Mesenchymal stem cell (in vitro differentiated cells and primary cell): ENCODE results near the gene MIOX.
A peak's percentile ranks its signal among the peaks of the same experiment; 100 is the strongest.

Experiments used
- DNase-seq: peaks from one replicate; pipeline ENCODE4 v3.0.0-alpha.2; 2013
- H2AFZ ChIP-seq: one replicate; pipeline ENCODE4 v1.6.1; 2013; ENCODE audit warnings: low read depth, mild to moderate bottlenecking, control low read depth, inconsistent platforms, low read length, moderate library complexity
- H2AK5ac ChIP-seq: 2 replicates; pipeline ENCODE4 v1.6.1; 2013; ENCODE audit warnings: low read length, moderate library complexity, mild to moderate bottlenecking, inconsistent platforms; ENCODE audit not compliant: severe bottlenecking
- H2BK120ac ChIP-seq: one replicate; pipeline ENCODE4 v1.6.1; 2013; ENCODE audit warnings: low read depth, mild to moderate bottlenecking, inconsistent platforms, low read length, moderate library complexity
- H2BK12ac ChIP-seq, 2 experiments: one replicate each; pipeline ENCODE4 v1.6.1; 2013; ENCODE audit warnings: inconsistent platforms in 2 of 2, low read length in 2 of 2, mild to moderate bottlenecking in 2 of 2, moderate library complexity in 2 of 2, control low read depth in 1 of 2
- H2BK15ac ChIP-seq: one replicate; pipeline ENCODE4 v1.6.1; 2013; ENCODE audit warnings: mild to moderate bottlenecking, low read depth, inconsistent platforms; ENCODE audit not compliant: poor library complexity, severe bottlenecking
- H2BK5ac ChIP-seq: 2 replicates; pipeline ENCODE4 v1.6.1; 2013; ENCODE audit warnings: low read depth, mild to moderate bottlenecking, low read length, control low read depth, inconsistent platforms; ENCODE audit not compliant: poor library complexity, severe bottlenecking
- H3K14ac ChIP-seq, 2 experiments: one replicate each; pipeline ENCODE4 v1.6.1; 2013; ENCODE audit warnings: inconsistent platforms in 2 of 2, low read length in 2 of 2, control low read depth in 1 of 2, mild to moderate bottlenecking in 1 of 2, moderate library complexity in 1 of 2
- H3K18ac ChIP-seq, 2 experiments: one replicate each; pipeline ENCODE4 v1.6.1; 2013; ENCODE audit warnings: inconsistent platforms in 2 of 2, low read length in 2 of 2, control low read depth in 1 of 2, low read depth in 1 of 2, mild to moderate bottlenecking in 1 of 2
- H3K23ac ChIP-seq, 2 experiments: one replicate each; pipeline ENCODE4 v1.6.1; 2013; ENCODE audit warnings: inconsistent platforms in 2 of 2, low read length in 2 of 2, mild to moderate bottlenecking in 2 of 2, moderate library complexity in 2 of 2, control low read depth in 1 of 2
- H3K27ac ChIP-seq: 2 replicates; pipeline ENCODE4 v1.5.1; 2013; ENCODE audit warnings: mild to moderate bottlenecking, moderate library complexity, low read length, control low read depth, inconsistent platforms; ENCODE audit not compliant: poor library complexity, severe bottlenecking
- H3K27me3 ChIP-seq, 2 experiments: 2 replicates each; pipeline versions ENCODE4 v1.6.1 to v1.7.0; 2013; ENCODE audit warnings: low read length in 2 of 2, mild to moderate bottlenecking in 2 of 2, moderate library complexity in 2 of 2, control low read depth in 1 of 2, inconsistent platforms in 1 of 2; ENCODE audit not compliant: control insufficient read depth in 1 of 2, insufficient read depth in 1 of 2
- H3K36me3 ChIP-seq, 2 experiments: 2 replicates each; pipeline versions ENCODE4 v1.6.1 to v1.7.0; 2013; ENCODE audit warnings: low read length in 2 of 2, control low read depth in 1 of 2, inconsistent platforms in 1 of 2, low read depth in 1 of 2, mild to moderate bottlenecking in 1 of 2; ENCODE audit not compliant: insufficient read depth in 2 of 2, control insufficient read depth in 1 of 2
- H3K4ac ChIP-seq, 2 experiments: one replicate each; pipeline ENCODE4 v1.6.1; 2013; ENCODE audit warnings: inconsistent platforms in 2 of 2, low read length in 2 of 2, mild to moderate bottlenecking in 2 of 2, moderate library complexity in 2 of 2, control low read depth in 1 of 2, low read depth in 1 of 2
- H3K4me1 ChIP-seq: 2 replicates; pipeline ENCODE4 v1.6.1; 2013; ENCODE audit warnings: low read depth, low read length, control low read depth; ENCODE audit not compliant: control insufficient read depth, insufficient read depth
- H3K4me2 ChIP-seq: 2 replicates; pipeline ENCODE4 v1.6.1; 2013; ENCODE audit warnings: low read length, mild to moderate bottlenecking, inconsistent platforms; ENCODE audit not compliant: poor library complexity, severe bottlenecking
- H3K4me3 ChIP-seq, 2 experiments: 2 replicates each; pipeline versions ENCODE4 v1.5.1 to v1.7.0; 2013; ENCODE audit warnings: low read length in 2 of 2, mild to moderate bottlenecking in 2 of 2, control low read depth in 1 of 2, low read depth in 1 of 2; ENCODE audit not compliant: insufficient read depth in 1 of 2
- H3K79me1 ChIP-seq: replicated peaks from 2 replicates; pipeline ENCODE4 v1.6.1; 2013; ENCODE audit warnings: mild to moderate bottlenecking, control low read depth, low read length, inconsistent platforms; ENCODE audit not compliant: poor library complexity, severe bottlenecking
- H3K9ac ChIP-seq: 2 replicates; pipeline ENCODE4 v1.7.0; 2013; ENCODE audit warnings: mild to moderate bottlenecking, low read length, moderate library complexity
- H3K9me3 ChIP-seq: 2 replicates; pipeline ENCODE4 v1.7.0; 2013; ENCODE audit warnings: mild to moderate bottlenecking, low read length; ENCODE audit not compliant: control insufficient read depth
- H4K8ac ChIP-seq: one replicate; pipeline ENCODE4 v1.6.1; 2013; ENCODE audit warnings: inconsistent platforms, mild to moderate bottlenecking, low read length, moderate library complexity
- H4K91ac ChIP-seq: one replicate; pipeline ENCODE4 v1.6.1; 2013; ENCODE audit warnings: mild to moderate bottlenecking, low read length, inconsistent platforms
- WGBS: methylation state at CpG from one replicate; pipeline ENCODE4 v1.1.7; 2013; ENCODE audit warnings: mixed read lengths; 5-methylcytosine and 5-hydroxymethylcytosine counted together

The MIOX gene

GRCh38 chr22:50523458-50523805 is 36.8 kb downstream of the MIOX start:
- Histone ChIP-seq H3K4ac (peak overlapping the region in 1 of 2 experiments; percentile 24), H3K27ac (no peak overlapping the region), H3K27me3 (no peaks in the 10 kb centered on the region), H2AK5ac (no peak overlapping the region), H3K9ac (peak overlapping the region; percentile 94), H3K4me2 (no peak overlapping the region), H3K79me1 (peaks cover 29% of the 10 kb centered on the region), H4K91ac (no peak overlapping the region), H2BK5ac (no peak overlapping the region), H2BK15ac (no peak overlapping the region), H3K9me3 (no peaks in the 10 kb centered on the region), H2BK12ac (no peak overlapping the region), H3K18ac (no peak overlapping the region), H2BK120ac (no peak overlapping the region), H3K14ac (no peak overlapping the region), H3K4me1 (peaks cover 26% of the 10 kb centered on the region), H4K8ac (no peak overlapping the region), H3K36me3 (peaks cover 46 to 48% of the 10 kb centered on the region in 2 experiments), H2AFZ (no peak overlapping the region), H3K23ac (no peak overlapping the region), H3K4me3 (no peak overlapping the region)
- no peak for DNase-seq
- WGBS: 94% methylated on average over 16 of the region's 16 CpGs

DNA sequence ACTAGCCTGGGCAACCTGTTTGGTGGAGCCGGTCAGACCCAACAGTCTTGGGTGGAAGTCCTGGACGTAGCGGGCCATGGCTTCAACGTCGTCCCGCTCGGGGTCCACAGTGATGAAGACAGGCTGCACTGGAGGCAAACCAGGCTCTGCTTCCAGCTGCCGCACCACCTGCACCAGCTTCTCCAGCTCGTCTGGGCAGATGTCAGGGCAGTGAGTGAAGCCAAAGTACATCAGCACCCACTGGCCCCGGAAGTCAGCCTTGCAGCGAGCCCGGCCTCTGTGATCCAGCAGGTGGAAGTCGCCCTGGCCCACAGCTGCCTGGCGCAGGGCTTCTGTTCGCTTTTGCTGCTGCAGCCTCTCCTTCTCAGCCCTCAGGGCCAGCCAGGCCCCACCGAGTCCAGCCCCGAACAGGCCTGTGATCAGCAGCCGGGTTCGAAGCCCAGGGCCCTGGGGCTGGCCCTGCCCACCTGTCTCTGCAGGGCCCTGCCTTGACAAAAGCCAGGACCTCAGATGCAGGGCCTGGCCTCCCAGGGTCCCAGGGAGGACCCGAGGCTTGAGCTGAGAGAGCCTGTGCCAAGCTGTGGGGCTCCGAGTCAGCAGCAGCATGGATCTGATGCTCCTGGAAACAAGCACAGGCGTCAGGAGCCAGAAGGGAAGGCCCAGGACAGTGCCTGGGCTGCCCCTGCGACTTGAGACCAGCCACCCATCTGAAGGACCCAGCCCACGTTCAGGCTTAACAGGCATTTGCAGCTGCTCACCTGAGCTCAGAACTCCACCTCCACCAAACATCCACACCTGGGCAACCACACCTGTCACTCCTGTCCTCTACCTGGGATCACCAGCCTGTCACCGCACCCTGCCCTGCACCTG is 37.4 kb downstream of the MIOX start:
- Histone ChIP-seq H3K4ac (no peak overlapping the region), H4K91ac (no peak overlapping the region), H2BK12ac (no peak overlapping the region), H3K23ac (no peak overlapping the region), H4K8ac (peak overlapping the region; percentile 0), H3K27ac (no peak overlapping the region), H2BK15ac (no peak overlapping the region), H3K27me3 (no peaks in the 10 kb centered on the region), H3K4me3 (peak overlapping the region; percentile 23 to 84), H3K79me1 (peaks cover 29% of the 10 kb centered on the region), H3K9me3 (no peaks in the 10 kb centered on the region), H2AK5ac (no peak overlapping the region), H2BK5ac (no peak overlapping the region), H3K4me2 (peak overlapping the region; percentile 86), H3K36me3 (peaks cover 40 to 42% of the 10 kb centered on the region in 2 experiments), H2AFZ (no peak overlapping the region), H3K18ac (no peak overlapping the region), H3K9ac (peak overlapping the region; percentile 94), H2BK120ac (no peak overlapping the region), H3K14ac (peak overlapping the region in 1 of 2 experiments; percentile 63), H3K4me1 (peaks cover 27% of the 10 kb centered on the region)
- 78% methylated on average over 25 of the region's 25 CpGs for WGBS
- peak; percentile 5 for DNase-seq

DNA sequence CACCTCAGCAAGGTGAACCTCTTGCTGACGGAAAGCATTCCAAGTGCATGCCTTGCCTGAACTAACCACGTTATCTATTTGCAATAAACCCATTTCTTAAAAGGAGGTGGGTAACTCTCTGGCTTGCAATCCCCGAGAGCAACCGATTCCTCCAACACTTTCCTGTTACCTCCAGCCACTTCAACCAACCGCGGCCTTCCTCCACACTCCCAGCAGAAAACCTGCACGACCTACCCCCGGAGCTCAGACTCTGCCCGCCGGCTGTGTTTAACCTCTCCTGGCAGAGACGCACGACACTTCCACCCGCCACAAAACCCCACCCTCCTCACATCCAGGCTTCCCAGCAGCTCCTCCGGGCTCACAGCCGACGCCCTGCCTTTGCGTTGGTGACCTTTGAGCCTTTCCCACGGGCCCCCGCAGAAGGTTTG is 38.0 kb downstream of the MIOX start:
- H2BK5ac ChIP-seq: no peak overlapping the region
- H2BK12ac ChIP-seq: no peak overlapping the region
- peaks cover 0 to 5% of the 10 kb centered on the region in 2 experiments for H3K27me3 ChIP-seq
- H3K79me1 ChIP-seq: peaks cover 26% of the 10 kb centered on the region
- H4K8ac ChIP-seq: peak overlapping the region; percentile 88
- peak overlapping the region; percentile 80 for H2BK120ac ChIP-seq
- H3K4me1 ChIP-seq: peaks cover 32% of the 10 kb centered on the region
- no peak overlapping the region for H3K23ac ChIP-seq
- peak overlapping the region; percentile 96 for H2BK15ac ChIP-seq
- no peak overlapping the region for H4K91ac ChIP-seq
- no peak for DNase-seq
- 18% methylated on average over 19 of the region's 19 CpGs for WGBS
- H3K9ac ChIP-seq: peak overlapping the region; percentile 94
- H3K4me3 ChIP-seq: peak overlapping the region; percentile 80 to 84
- H2AFZ ChIP-seq: no peak overlapping the region
- H3K9me3 ChIP-seq: no peaks in the 10 kb centered on the region
- H3K4ac ChIP-seq: peak overlapping the region; percentile 9 to 75
- H3K4me2 ChIP-seq: peak overlapping the region; percentile 86
- peak overlapping the region; percentile 59 for H3K27ac ChIP-seq
- H3K14ac ChIP-seq: peak overlapping the region in 1 of 2 experiments; percentile 63
- H3K18ac ChIP-seq: peak overlapping the region; percentile 1 to 82
- H2AK5ac ChIP-seq: no peak overlapping the region
- H3K36me3 ChIP-seq: peaks cover 33 to 37% of the 10 kb centered on the region in 2 experiments

DNA sequence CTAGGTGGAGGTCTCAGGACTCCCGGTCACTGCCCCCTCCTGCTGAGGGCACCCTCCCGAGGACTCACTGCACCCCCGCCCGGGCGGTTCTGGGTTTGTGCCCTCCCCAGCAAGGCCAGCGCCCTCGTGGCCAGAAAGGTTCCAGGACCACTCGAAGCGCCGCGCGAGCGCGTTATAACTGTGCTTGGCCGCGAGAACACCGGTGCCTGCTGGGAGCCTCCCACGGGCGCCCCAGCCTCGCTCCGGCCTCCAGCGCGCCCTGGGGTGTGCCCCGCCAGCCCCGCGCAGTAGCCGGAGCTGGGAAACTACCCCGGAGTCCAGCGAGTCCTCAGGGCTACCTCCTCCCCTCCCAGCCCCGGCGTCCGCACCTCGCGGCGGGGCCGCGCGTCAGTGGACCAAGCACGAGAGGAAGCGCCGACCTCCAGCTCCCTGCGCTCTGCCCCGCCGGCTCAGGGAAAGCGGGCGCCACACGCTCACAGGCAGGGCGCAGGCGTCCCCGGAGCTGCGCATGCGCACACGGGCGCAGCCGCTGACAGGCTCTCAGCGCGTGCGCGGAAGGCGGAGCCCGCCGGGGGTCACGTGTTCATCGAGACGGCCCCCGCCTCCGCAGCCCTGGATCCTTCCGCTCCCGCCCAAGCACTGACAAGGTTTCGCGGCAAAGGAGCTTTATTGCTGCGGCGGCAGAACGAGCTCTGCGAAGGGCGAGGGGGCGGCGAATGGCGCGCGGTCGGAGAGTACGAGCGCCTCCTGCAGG is 38.6 kb downstream of the MIOX start, which contains the start of gene SCO2:
Gene SCO2, minus strand, starts transcription at position 495 of the 754 bp plus-strand sequence. CDS start 1,187 bp downstream, outside the sequence.
- Histone ChIP-seq H4K91ac (peak within 1 kb of the TSS; percentile 98), H2BK120ac (peak within 1 kb of the TSS; percentile 80), H4K8ac (peak within 1 kb of the TSS; percentile 88), H2BK15ac (peak within 1 kb of the TSS; percentile 96), H3K9ac (peak within 1 kb of the TSS; percentile 94), H3K79me1 (peaks cover 26% of the 10 kb centered on the region), H3K27ac (peak within 1 kb of the TSS; percentile 64), H3K4me2 (peak within 1 kb of the TSS; percentile 86), H3K14ac (peak within 1 kb of the TSS; percentile 9 to 98), H2AFZ (peak within 1 kb of the TSS; percentile 64), H3K4ac (peak within 1 kb of the TSS; percentile 91 to 99), H2AK5ac (no peak within 1 kb of the TSS), H3K18ac (peak within 1 kb of the TSS; percentile 86 to 98), H3K27me3 (peaks cover 0 to 6% of the 10 kb centered on the region in 2 experiments), H3K9me3 (no peaks in the 10 kb centered on the region), H2BK5ac (peak within 1 kb of the TSS; percentile 63), H3K4me1 (peaks cover 38% of the 10 kb centered on the region), H3K4me3 (peak within 1 kb of the TSS; percentile 80 to 84), H3K36me3 (peaks cover 33 to 37% of the 10 kb centered on the region in 2 experiments), H2BK12ac (peak within 1 kb of the TSS in 1 of 2 experiments; percentile 90), H3K23ac (peak within 1 kb of the TSS in 1 of 2 experiments; percentile 83)
- DNase-seq: peak; percentile 97
- WGBS: under 1% methylated on average over 76 of the region's 84 CpGs
